ENCODE results near the gene NOL6. TPM values are rescaled to one million over a fixed set of nuclear protein-coding genes. Genes with fewer than 3 reads are reported as not detected.

Gene NOL6
- total RNA-seq, 1 experiment from 2014 or later: 18.6 TPM

DNA sequence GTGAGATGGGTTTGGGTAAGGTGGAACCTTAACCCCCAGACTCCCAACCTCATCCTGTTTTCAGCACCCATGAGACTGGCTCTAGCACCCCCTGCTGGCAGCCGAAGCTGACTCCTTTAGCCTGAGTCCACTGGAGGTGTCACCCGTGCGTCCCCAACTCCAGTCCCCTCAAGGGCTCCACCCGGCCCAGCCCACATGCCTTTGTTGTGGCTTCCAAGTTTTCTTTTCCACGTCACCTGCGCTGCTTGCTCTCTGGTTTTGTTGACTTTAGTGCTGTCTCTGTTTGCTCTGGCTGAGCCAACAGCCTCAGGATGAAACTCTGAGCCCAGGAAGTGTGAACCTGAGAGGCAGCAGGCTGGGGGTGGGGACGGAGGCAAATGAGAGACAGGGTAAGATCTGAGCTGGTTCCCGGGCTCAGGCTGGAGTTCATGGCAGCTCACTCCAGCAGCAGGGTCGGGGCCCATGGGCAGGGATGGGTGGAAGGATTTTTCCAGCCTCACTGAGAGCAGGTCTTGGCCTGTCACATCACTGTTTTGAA is 58.2 kb downstream of the NOL6 start:
- Histone ChIP-seq H3K9me2 (replicated peaks; ENCODE audit: insufficient read depth, low read length) (no peaks in the 10 kb centered on the region), H3K27me3 (ENCODE audit: low read length) (no peaks in the 10 kb centered on the region), H3K4me2 (ENCODE audit: low read depth, low read length, poor library complexity, severe bottlenecking) (no peak overlapping the region), H3K79me2 (ENCODE audit: low read length) (no peaks in the 10 kb centered on the region), H3K36me3 (ENCODE audit: insufficient read depth, low read length) (no peaks in the 10 kb centered on the region), H2AFZ (ENCODE audit: low read length) (no peak overlapping the region), H4K20me1 (ENCODE audit: insufficient read depth, low read depth, low read length) (no peaks in the 10 kb centered on the region), H3K9ac (ENCODE audit: low read length) (no peak overlapping the region), H3K9me3 (ENCODE audit: low read length) (no peaks in the 10 kb centered on the region), H3K27ac (ENCODE audit: low read length) (no peak overlapping the region), H3K4me3 (ENCODE audit: low read length) (no peak overlapping the region), H3K4me1 (ENCODE audit: low read length) (peaks cover 3% of the 10 kb centered on the region)
- DNase-seq: peak; percentile 88

DNA sequence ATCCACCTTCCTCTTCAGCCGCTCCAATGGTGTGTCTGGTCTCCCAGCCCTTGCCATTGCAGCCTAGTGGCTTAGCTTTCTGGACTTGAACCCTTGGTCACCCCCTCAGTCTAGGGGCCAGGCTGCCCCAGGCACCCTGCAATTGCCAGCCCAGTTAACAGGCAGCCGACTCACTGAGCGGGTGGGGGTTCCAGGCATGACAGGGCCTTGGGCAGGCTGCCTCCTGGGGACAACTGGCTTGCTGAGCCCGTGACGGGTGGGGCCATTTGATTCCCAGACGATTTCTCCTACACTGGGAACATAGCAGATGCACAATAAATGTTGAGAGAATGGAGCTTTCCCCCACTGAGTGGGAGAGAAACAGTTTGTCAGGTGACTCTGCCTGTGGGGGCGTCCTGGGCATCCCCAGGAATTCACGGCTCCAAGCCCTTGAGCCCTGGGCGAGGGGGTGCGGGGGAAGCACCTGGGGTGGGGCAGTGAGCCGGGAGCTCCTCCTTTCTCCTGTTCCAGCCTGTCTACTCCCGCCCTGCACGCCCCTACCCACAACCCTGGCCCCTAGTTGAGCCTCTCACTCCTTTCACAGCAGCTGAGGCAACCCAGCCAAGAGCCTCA is 58.7 kb downstream of the NOL6 start:
- H3K4me1 ChIP-seq (ENCODE audit: low read length): peaks cover 3% of the 10 kb centered on the region
- no peak overlapping the region for H3K27ac ChIP-seq (ENCODE audit: low read length)
- no peak overlapping the region for H3K9ac ChIP-seq (ENCODE audit: low read length)
- H3K4me2 ChIP-seq (ENCODE audit: low read depth, low read length, poor library complexity, severe bottlenecking): no peak overlapping the region
- H3K36me3 ChIP-seq (ENCODE audit: insufficient read depth, low read length): no peaks in the 10 kb centered on the region
- H3K9me3 ChIP-seq (ENCODE audit: low read length): no peaks in the 10 kb centered on the region
- no peaks in the 10 kb centered on the region for H4K20me1 ChIP-seq (ENCODE audit: insufficient read depth, low read depth, low read length)
- no peak overlapping the region for H2AFZ ChIP-seq (ENCODE audit: low read length)
- H3K9me2 ChIP-seq (replicated peaks; ENCODE audit: insufficient read depth, low read length): no peaks in the 10 kb centered on the region
- H3K4me3 ChIP-seq (ENCODE audit: low read length): no peak overlapping the region
- no peaks in the 10 kb centered on the region for H3K79me2 ChIP-seq (ENCODE audit: low read length)
- H3K27me3 ChIP-seq (ENCODE audit: low read length): no peaks in the 10 kb centered on the region
- DNase-seq: no peak

DNA sequence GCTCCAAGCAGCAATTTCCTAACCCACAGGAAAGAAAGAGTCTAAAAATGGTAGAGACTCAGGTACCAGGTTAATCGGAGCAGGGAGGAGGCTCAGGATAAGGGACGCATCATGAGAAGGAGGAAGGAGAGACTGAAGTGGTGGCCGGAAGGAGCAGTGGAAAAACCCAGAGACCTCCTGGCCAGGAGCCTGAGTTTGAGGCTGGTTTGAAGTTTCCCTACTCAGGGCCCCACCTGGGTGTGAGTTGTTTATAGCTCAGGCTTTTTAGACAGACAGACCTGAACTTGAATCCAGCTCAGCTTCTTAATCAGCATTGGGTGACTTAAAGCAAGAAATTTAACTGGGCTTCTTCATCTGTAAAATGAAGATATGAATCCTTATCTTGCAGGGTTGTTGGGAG is 59.5 kb downstream of the NOL6 start:
- H3K9me3 ChIP-seq (ENCODE audit: low read length): no peaks in the 10 kb centered on the region
- peaks cover 3% of the 10 kb centered on the region for H3K4me1 ChIP-seq (ENCODE audit: low read length)
- no peaks in the 10 kb centered on the region for H3K79me2 ChIP-seq (ENCODE audit: low read length)
- DNase-seq: no peak
- no peak overlapping the region for H2AFZ ChIP-seq (ENCODE audit: low read length)
- no peak overlapping the region for H3K4me2 ChIP-seq (ENCODE audit: low read depth, low read length, poor library complexity, severe bottlenecking)
- H3K9ac ChIP-seq (ENCODE audit: low read length): no peak overlapping the region
- H3K36me3 ChIP-seq (ENCODE audit: insufficient read depth, low read length): no peaks in the 10 kb centered on the region
- H3K9me2 ChIP-seq (replicated peaks; ENCODE audit: insufficient read depth, low read length): no peaks in the 10 kb centered on the region
- H3K27ac ChIP-seq (ENCODE audit: low read length): no peak overlapping the region
- H4K20me1 ChIP-seq (ENCODE audit: insufficient read depth, low read depth, low read length): no peaks in the 10 kb centered on the region
- no peaks in the 10 kb centered on the region for H3K27me3 ChIP-seq (ENCODE audit: low read length)
- H3K4me3 ChIP-seq (ENCODE audit: low read length): no peak overlapping the region

Small RNAs within 50 kb of the gene (small RNA-seq; reads per million reads assigned to genes)
- gene AL356218.2 (not detected), gene MIR6851 (not detected)

Other genes with a start within 250 kb of the NOL6 start
- gene SPINK4, start 233.8 kb downstream of the NOL6 start, total RNA-seq (2014; rRNA removed; shearing (Covaris generic); ENCODE audit: low replicate concordance): not detected in 2 replicates
- 55.6 and 111 TPM in 2 replicates for gene BAG1, start 209.2 kb downstream of the NOL6 start, total RNA-seq (2014; rRNA removed; shearing (Covaris generic); ENCODE audit: low replicate concordance)
- 53.4 and 57.1 TPM in 2 replicates for gene CHMP5, start 208.9 kb downstream of the NOL6 start, total RNA-seq (2014; rRNA removed; shearing (Covaris generic); ENCODE audit: low replicate concordance)
- gene NFX1, start 183.4 kb downstream of the NOL6 start, total RNA-seq (2014; rRNA removed; shearing (Covaris generic); ENCODE audit: low replicate concordance): 30.7 and 51.4 TPM in 2 replicates
- not detected in 2 replicates for gene AQP7, start 71.4 kb downstream of the NOL6 start, total RNA-seq (2014; rRNA removed; shearing (Covaris generic); ENCODE audit: low replicate concordance)
- not detected in 2 replicates for gene AQP3, start 26.3 kb downstream of the NOL6 start, total RNA-seq (2014; rRNA removed; shearing (Covaris generic); ENCODE audit: low replicate concordance)
- not detected in 2 replicates for gene ANKRD18B, start 50.3 kb upstream of the NOL6 start, total RNA-seq (2014; rRNA removed; shearing (Covaris generic); ENCODE audit: low replicate concordance)

Measured in Karpas-422 (cell line).